22Rv1 (cell line): ENCODE results near the gene TRDMT1.

Source experiments
- CTCF ChIP-seq: fragments of 450-650 bp; IDR thresholded peaks from 2 replicates; pipeline ENCODE4 v1.5.1; 2017; ENCODE audit warnings: mild to moderate bottlenecking
- ZFX ChIP-seq: fragments of 450-650 bp; IDR thresholded peaks from 2 replicates; pipeline ENCODE4 v1.6.1; 2017; ENCODE audit warnings: antibody characterized with exemption, borderline replicate concordance

- TF ChIP-seq CTCF (no peak), ZFX (no peak)
Observed at GRCh38 chr10:17196573-17196972, 4.9 kb downstream of the TRDMT1 start.
